ENCODE results near the gene KCNH5.

KCNH5 gene

DNA sequence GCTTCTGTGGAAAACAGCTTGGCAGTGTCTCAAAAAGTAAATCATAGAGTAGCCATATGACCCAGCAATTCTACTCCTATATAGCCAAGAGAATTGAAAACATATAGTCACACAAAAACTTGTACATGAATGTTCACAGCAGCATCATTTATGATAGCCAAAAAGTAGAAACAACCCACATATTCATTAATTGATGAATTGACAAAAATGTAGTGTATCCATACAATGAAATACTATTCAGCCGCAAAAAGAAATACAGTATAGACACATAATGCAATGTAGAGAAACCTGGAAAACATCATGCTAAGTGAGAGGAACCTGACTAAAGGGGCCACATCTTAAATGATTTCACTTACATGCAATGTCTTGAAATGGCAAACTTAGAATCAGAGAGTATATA lies 326.6 kb downstream of the KCNH5 start:
- no peak overlapping the region for H3K4me3 ChIP-seq (ENCODE audit: low read depth, low read length)
- DNase-seq (ENCODE audit: low read depth), result no peak
- TF ChIP-seq, protein P1, sequence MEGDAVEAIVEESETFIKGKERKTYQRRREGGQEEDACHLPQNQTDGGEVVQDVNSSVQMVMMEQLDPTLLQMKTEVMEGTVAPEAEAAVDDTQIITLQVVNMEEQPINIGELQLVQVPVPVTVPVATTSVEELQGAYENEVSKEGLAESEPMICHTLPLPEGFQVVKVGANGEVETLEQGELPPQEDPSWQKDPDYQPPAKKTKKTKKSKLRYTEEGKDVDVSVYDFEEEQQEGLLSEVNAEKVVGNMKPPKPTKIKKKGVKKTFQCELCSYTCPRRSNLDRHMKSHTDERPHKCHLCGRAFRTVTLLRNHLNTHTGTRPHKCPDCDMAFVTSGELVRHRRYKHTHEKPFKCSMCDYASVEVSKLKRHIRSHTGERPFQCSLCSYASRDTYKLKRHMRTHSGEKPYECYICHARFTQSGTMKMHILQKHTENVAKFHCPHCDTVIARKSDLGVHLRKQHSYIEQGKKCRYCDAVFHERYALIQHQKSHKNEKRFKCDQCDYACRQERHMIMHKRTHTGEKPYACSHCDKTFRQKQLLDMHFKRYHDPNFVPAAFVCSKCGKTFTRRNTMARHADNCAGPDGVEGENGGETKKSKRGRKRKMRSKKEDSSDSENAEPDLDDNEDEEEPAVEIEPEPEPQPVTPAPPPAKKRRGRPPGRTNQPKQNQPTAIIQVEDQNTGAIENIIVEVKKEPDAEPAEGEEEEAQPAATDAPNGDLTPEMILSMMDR (IDR thresholded peaks at IDR 0.05; ENCODE audit: low read depth, low read length, missing control alignments), result no peak

DNA sequence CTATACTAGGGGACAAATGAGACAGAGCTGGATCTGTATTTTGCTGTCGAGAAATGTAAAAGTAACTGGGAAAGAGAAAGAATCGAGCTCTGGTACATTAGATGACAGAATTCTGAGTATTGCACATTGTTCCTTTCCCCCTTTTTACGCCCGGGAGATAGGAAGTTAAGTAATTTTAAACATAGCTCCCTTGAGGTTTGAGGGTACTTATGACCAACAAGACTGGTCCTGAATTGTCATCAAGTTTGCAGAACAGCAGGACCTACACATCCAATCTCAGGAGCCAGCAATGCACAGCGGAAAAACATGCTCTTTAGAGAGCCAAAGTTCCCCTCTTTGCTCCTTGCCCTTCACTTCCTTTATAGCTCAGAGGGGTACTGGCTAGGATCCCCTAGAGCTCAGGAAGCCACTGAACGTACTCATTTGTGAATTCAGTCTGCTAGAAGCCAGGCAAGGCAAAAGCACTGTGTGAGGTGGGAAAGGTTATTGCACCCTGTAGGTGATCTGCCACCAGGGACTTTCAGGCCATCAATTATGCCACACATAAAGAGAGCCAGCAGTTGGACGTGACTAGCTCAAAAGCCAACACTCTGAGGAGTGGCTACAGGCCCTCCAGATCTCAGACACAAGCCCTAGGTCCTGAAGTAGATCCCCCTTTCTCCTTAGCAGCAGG lies 333.8 kb downstream of the KCNH5 start:
- TF ChIP-seq, protein P1 (IDR thresholded peaks at IDR 0.05; ENCODE audit: low read depth, low read length, missing control alignments), result no peak
- H3K4me3 ChIP-seq (ENCODE audit: low read depth, low read length), result no peak overlapping the region
- no peak for DNase-seq (ENCODE audit: low read depth)

- no peak for DNase-seq (ENCODE audit: low read depth)
- TF ChIP-seq, protein P1 (IDR thresholded peaks at IDR 0.05; ENCODE audit: low read depth, low read length, missing control alignments), result no peak
- H3K4me3 ChIP-seq (ENCODE audit: low read depth, low read length), result no peak overlapping the region
These were observed 334.4 kb downstream of the KCNH5 start for GRCh38 chr14:62710811-62711210.

- no peak for DNase-seq (ENCODE audit: low read depth)
- TF ChIP-seq, protein P1 (IDR thresholded peaks at IDR 0.05; ENCODE audit: low read depth, low read length, missing control alignments), result no peak
- H3K4me3 ChIP-seq (ENCODE audit: low read depth, low read length), result no peak overlapping the region
These were observed 335.5 kb downstream of the KCNH5 start for GRCh38 chr14:62709773-62710172.

DNA sequence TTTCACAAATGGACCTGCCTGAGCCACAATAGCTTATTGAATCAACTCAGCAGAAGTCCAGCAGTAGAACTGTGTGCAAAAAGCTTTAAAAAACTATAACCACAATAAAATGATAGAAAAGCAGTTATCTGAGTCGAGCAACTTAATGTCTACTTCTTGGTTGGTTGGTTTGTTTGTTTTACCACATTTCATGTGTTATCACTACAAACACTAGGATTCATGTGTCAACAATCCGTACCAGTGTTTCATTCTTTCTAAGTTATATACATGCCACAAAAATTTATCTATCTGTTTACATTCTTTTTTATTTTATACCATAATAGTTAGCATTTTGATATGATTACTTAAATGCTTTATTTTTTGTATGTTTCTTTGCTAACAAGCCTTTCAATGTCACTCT lies 339.0 kb downstream of the KCNH5 start:
- TF ChIP-seq, protein P1 (IDR thresholded peaks at IDR 0.05; ENCODE audit: low read depth, low read length, missing control alignments), result no peak
- no peak overlapping the region for H3K4me3 ChIP-seq (ENCODE audit: low read depth, low read length)
- DNase-seq (ENCODE audit: low read depth), result no peak

DNA sequence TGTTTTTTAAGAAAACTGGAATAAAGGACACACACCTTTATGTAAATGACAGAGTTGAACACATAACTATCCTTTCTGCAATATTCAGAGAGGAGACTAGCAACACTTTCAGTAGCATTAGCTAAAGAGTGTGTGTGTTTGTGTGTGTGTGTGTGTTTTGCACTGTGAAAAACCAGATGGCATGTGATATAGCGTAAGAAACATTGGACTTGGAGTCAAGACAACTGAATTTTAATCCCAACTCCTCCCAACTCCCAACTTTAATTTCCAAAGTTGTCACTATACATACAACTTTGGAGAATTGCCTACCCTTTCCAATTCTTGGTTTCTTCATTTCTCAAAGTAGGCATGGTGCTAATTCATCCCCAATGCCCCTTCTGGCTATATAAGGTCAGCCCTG lies 347.8 kb downstream of the KCNH5 start:
- DNase-seq (ENCODE audit: low read depth), result no peak
- TF ChIP-seq, protein P1 (IDR thresholded peaks at IDR 0.05; ENCODE audit: low read depth, low read length, missing control alignments), result no peak
- no peak overlapping the region for H3K4me3 ChIP-seq (ENCODE audit: low read depth, low read length)

DNA sequence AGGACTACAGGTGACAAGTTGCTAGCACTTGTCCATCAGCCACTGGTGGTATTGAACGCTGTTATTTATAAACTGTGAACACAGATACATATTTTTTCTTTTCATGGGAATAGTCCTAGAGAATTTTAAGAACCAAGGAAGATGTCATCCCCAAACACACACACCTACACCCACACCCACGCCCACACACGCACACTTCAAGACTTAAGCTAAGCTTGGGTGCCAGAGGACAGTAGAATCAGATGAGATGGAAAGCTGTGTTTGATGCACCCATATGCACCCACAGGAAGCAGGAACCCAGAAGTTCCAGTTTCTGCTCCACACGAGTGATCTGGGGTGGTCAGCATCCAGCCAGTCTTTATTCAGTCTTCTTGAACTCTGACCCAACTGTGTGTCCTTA lies 348.3 kb downstream of the KCNH5 start:
- no peak for DNase-seq (ENCODE audit: low read depth)
- H3K4me3 ChIP-seq (ENCODE audit: low read depth, low read length), result no peak overlapping the region
- TF ChIP-seq, protein P1 (IDR thresholded peaks at IDR 0.05; ENCODE audit: low read depth, low read length, missing control alignments), result no peak
